Activated CD4-positive, CD25-positive, alpha-beta regulatory T cell treated with anti-CD3 and anti-CD28 coated beads, Interleukin-2, amount 50 U/mL, for 24 hours (primary cell): ENCODE data around the gene RSPRY1.

Experiments used
- ATAC-seq, 2 donors: fragments of 150-1000 bp; cut with Tn5 transposase; one replicate each; pipeline ENCODE4 v1.10.0; 2021; ENCODE audit warnings: mild to moderate bottlenecking in 1 of 2, moderate library complexity in 1 of 2

The RSPRY1 gene

GRCh38 chr16:57152096-57153093 is 33.7 kb upstream of the RSPRY1 start:
- no peak for ATAC-seq

- no peak for ATAC-seq
These were observed 32.3 kb upstream of the RSPRY1 start for GRCh38 chr16:57153841-57154240.

- no peak for ATAC-seq
These were observed 30.3 kb upstream of the RSPRY1 start for GRCh38 chr16:57155702-57156350.

GRCh38 chr16:57156351-57156703 is 29.8 kb upstream of the RSPRY1 start:
- no peak for ATAC-seq

- ATAC-seq = no peak
These were observed 28.6 kb upstream of the RSPRY1 start for GRCh38 chr16:57157533-57157932.

- no peak for ATAC-seq
These were observed 26.7 kb upstream of the RSPRY1 start for GRCh38 chr16:57159447-57159846.

GRCh38 chr16:57163842-57164241 is 22.3 kb upstream of the RSPRY1 start:
- ATAC-seq = no peak

- no peak for ATAC-seq
These were observed 20.6 kb upstream of the RSPRY1 start for GRCh38 chr16:57165483-57165882.

GRCh38 chr16:57165938-57166337 is 20.2 kb upstream of the RSPRY1 start:
- no peak for ATAC-seq

GRCh38 chr16:57166451-57166850 is 19.7 kb upstream of the RSPRY1 start:
- no peak for ATAC-seq

GRCh38 chr16:57166951-57167350 is 19.2 kb upstream of the RSPRY1 start:
- no peak for ATAC-seq

- ATAC-seq = no peak
These were observed 18.6 kb upstream of the RSPRY1 start for GRCh38 chr16:57167538-57167937.

- peak; percentile 60 to 84 for ATAC-seq
These were observed 18.2 kb upstream of the RSPRY1 start for GRCh38 chr16:57167953-57168352.

- no peak for ATAC-seq
These were observed 16.8 kb upstream of the RSPRY1 start for GRCh38 chr16:57169327-57169726.

- no peak for ATAC-seq
These were observed 13.3 kb upstream of the RSPRY1 start for GRCh38 chr16:57172721-57173290.

- ATAC-seq = no peak
These were observed 10.2 kb upstream of the RSPRY1 start for GRCh38 chr16:57175896-57176295.

- ATAC-seq = no peak
These were observed 7.9 kb upstream of the RSPRY1 start for GRCh38 chr16:57178196-57178595.

GRCh38 chr16:57178793-57179212 is 7.3 kb upstream of the RSPRY1 start:
- ATAC-seq = no peak

GRCh38 chr16:57179215-57179828 is 6.8 kb upstream of the RSPRY1 start:
- ATAC-seq = no peak

GRCh38 chr16:57184113-57184512 is 2.0 kb upstream of the RSPRY1 start:
- no peak for ATAC-seq

- ATAC-seq = no peak
These were observed 1.2 kb upstream of the RSPRY1 start for GRCh38 chr16:57184887-57185445.

- peak; percentile 6 to 8 for ATAC-seq
These were observed 634 bp upstream of the RSPRY1 start for GRCh38 chr16:57185446-57185944.
